HL-60 (cell line): Measurements from ENCODE around the gene SARDH.

Experiments
- DNase-seq, 2 experiments: peaks; one replicate each; pipeline ENCODE4 v3.0.0-alpha.2; 2010 to 2020; ENCODE audit warnings: low read depth in 1 of 2, low spot score in 1 of 2
- H3K27ac ChIP-seq: fragments of 250-450 bp; sonication (Bioruptor Pico); replicated peaks from 2 replicates; pipeline ENCODE4 v1.5.1; 2020; ENCODE audit warnings: mild to moderate bottlenecking, moderate library complexity
- H3K27me3 ChIP-seq: fragments of 250-450 bp; sonication (Bioruptor Pico); 2 replicates; pipeline ENCODE4 v1.5.1; 2021; ENCODE audit warnings: mild to moderate bottlenecking, moderate library complexity; ENCODE audit not compliant: insufficient read depth, poor library complexity, severe bottlenecking
- H3K4me3 ChIP-seq: replicated peaks from 2 replicates; pipeline ENCODE4 v1.5.1; 2011; ENCODE audit warnings: mild to moderate bottlenecking, control low read depth, low read length; ENCODE audit not compliant: insufficient read depth
- GABPA ChIP-seq: IDR thresholded peaks from 2 replicates; pipeline ENCODE4 v1.6.1; 2012; ENCODE audit warnings: low read depth
- POLR2AphosphoS5 ChIP-seq: IDR thresholded peaks from 2 replicates; pipeline ENCODE4 v1.6.1; 2012; ENCODE audit warnings: low read depth
- SPI1 ChIP-seq: IDR thresholded peaks from 2 replicates; pipeline ENCODE4 v1.6.1; 2012; ENCODE audit warnings: low read depth, mild to moderate bottlenecking, borderline replicate concordance
- TF ChIP-seq, protein P1 (sequence below): IDR thresholded peaks from one replicate; pipeline ENCODE4 v1.5.1; 2011; ENCODE audit warnings: low read length, control low read depth, inconsistent platforms; ENCODE audit not compliant: insufficient read depth
- TF ChIP-seq, protein P2 (sequence below): IDR thresholded peaks from 2 replicates; pipeline ENCODE4 v1.6.1; 2012; ENCODE audit warnings: low read depth; ENCODE audit not compliant: insufficient replicate concordance

The SARDH gene

GRCh38 chr9:133706307-133707050, 31.7 kb downstream of the SARDH start:
- Histone ChIP-seq H3K27me3 (peaks cover 21% of the 10 kb centered on the region), H3K4me3 (no peak overlapping the region), H3K27ac (no peak overlapping the region)
- no peak for TF ChIP-seq SPI1
- TF ChIP-seq GABPA = no peak
- TF ChIP-seq, protein P1, sequence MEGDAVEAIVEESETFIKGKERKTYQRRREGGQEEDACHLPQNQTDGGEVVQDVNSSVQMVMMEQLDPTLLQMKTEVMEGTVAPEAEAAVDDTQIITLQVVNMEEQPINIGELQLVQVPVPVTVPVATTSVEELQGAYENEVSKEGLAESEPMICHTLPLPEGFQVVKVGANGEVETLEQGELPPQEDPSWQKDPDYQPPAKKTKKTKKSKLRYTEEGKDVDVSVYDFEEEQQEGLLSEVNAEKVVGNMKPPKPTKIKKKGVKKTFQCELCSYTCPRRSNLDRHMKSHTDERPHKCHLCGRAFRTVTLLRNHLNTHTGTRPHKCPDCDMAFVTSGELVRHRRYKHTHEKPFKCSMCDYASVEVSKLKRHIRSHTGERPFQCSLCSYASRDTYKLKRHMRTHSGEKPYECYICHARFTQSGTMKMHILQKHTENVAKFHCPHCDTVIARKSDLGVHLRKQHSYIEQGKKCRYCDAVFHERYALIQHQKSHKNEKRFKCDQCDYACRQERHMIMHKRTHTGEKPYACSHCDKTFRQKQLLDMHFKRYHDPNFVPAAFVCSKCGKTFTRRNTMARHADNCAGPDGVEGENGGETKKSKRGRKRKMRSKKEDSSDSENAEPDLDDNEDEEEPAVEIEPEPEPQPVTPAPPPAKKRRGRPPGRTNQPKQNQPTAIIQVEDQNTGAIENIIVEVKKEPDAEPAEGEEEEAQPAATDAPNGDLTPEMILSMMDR = no peak
- TF ChIP-seq, protein P2, sequence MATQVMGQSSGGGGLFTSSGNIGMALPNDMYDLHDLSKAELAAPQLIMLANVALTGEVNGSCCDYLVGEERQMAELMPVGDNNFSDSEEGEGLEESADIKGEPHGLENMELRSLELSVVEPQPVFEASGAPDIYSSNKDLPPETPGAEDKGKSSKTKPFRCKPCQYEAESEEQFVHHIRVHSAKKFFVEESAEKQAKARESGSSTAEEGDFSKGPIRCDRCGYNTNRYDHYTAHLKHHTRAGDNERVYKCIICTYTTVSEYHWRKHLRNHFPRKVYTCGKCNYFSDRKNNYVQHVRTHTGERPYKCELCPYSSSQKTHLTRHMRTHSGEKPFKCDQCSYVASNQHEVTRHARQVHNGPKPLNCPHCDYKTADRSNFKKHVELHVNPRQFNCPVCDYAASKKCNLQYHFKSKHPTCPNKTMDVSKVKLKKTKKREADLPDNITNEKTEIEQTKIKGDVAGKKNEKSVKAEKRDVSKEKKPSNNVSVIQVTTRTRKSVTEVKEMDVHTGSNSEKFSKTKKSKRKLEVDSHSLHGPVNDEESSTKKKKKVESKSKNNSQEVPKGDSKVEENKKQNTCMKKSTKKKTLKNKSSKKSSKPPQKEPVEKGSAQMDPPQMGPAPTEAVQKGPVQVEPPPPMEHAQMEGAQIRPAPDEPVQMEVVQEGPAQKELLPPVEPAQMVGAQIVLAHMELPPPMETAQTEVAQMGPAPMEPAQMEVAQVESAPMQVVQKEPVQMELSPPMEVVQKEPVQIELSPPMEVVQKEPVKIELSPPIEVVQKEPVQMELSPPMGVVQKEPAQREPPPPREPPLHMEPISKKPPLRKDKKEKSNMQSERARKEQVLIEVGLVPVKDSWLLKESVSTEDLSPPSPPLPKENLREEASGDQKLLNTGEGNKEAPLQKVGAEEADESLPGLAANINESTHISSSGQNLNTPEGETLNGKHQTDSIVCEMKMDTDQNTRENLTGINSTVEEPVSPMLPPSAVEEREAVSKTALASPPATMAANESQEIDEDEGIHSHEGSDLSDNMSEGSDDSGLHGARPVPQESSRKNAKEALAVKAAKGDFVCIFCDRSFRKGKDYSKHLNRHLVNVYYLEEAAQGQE = no peak
- no peak for TF ChIP-seq POLR2AphosphoS5
- no peak for DNase-seq

DNA sequence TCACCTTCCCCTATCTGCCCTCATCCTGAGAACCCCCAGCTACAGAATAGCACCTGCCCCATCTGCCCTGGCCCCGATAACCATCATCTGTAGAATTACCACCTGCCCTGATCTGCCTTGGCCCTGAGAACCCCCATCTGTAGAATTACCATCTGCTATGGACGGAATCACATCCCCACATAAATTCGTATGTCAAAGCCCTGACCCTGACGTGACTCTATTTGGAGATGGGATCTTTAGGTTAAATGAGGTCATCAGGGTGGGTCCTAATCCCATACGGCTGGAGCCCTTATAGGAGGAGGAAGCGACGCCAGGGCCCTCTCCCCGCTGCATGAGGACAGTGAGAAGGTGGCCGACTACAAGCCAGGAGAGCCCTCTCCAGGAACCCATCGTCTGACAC, 32.6 kb downstream of the SARDH start:
- Histone ChIP-seq H3K27ac (no peak overlapping the region), H3K27me3 (peaks cover 28% of the 10 kb centered on the region), H3K4me3 (no peak overlapping the region)
- no peak for DNase-seq
- TF ChIP-seq, protein P1 = no peak
- TF ChIP-seq SPI1 = no peak
- TF ChIP-seq POLR2AphosphoS5 = no peak
- TF ChIP-seq GABPA = no peak
- TF ChIP-seq, protein P2 = no peak

DNA sequence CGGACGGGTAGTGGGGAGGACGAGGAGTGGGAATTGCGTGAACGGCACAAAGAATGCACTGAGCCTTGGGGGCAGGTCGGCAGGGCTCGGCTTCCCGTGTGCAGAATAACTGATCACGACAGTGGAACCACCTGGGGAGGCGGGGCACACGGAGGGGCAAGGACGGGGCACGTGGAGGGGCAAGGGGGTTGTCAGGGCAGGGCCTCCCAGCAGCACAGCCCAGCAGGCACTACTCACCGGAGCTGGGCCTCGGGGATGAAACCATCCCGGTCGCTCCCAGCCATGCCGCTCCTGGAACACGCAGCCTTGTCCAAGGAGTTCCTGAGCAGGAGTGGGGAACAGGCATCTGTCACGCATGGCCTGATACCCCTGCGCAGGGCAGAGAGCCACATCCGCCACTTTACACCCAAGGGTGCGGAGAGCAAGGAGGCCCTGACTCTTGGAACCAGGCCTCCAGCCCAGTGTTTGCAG, 33.4 kb downstream of the SARDH start:
- no peak overlapping the region for H3K27ac ChIP-seq
- no peak for DNase-seq
- TF ChIP-seq, protein P2 = no peak
- no peak for TF ChIP-seq SPI1
- TF ChIP-seq POLR2AphosphoS5 = no peak
- no peak for TF ChIP-seq GABPA
- TF ChIP-seq, protein P1 = no peak
- H3K4me3 ChIP-seq = no peak overlapping the region
- H3K27me3 ChIP-seq = peaks cover 32% of the 10 kb centered on the region
